ENCODE results near the gene PLXDC1. TPM values are rescaled to one million over a fixed set of nuclear protein-coding genes. Genes with fewer than 3 reads are reported as not detected.

PLXDC1 gene
- total RNA-seq, 1 donor from 2014 or later: 37.4 TPM

- DNase-seq (ENCODE audit: low spot score): no peak
- H3K4me3 Mint-ChIP-seq (ENCODE audit: unreplicated experiment): peak overlapping the region; percentile 96
- H3K36me3 Mint-ChIP-seq (ENCODE audit: low read depth): no peaks in the 10 kb centered on the region
- H3K27ac Mint-ChIP-seq (ENCODE audit: unreplicated experiment): peak overlapping the region; percentile 93
- H3K27me3 Mint-ChIP-seq (ENCODE audit: low read depth): no peaks in the 10 kb centered on the region
- no peaks in the 10 kb centered on the region for H3K9me3 Mint-ChIP-seq (ENCODE audit: low read depth)
- TF ChIP-seq, protein P1, sequence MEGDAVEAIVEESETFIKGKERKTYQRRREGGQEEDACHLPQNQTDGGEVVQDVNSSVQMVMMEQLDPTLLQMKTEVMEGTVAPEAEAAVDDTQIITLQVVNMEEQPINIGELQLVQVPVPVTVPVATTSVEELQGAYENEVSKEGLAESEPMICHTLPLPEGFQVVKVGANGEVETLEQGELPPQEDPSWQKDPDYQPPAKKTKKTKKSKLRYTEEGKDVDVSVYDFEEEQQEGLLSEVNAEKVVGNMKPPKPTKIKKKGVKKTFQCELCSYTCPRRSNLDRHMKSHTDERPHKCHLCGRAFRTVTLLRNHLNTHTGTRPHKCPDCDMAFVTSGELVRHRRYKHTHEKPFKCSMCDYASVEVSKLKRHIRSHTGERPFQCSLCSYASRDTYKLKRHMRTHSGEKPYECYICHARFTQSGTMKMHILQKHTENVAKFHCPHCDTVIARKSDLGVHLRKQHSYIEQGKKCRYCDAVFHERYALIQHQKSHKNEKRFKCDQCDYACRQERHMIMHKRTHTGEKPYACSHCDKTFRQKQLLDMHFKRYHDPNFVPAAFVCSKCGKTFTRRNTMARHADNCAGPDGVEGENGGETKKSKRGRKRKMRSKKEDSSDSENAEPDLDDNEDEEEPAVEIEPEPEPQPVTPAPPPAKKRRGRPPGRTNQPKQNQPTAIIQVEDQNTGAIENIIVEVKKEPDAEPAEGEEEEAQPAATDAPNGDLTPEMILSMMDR (IDR thresholded peaks at IDR 0.05): no peak
- peaks cover 43% of the 10 kb centered on the region for H3K4me1 Mint-ChIP-seq (ENCODE audit: low read depth)
Measured at GRCh38 chr17:39151943-39152818, 744 bp upstream of the PLXDC1 start.

DNA sequence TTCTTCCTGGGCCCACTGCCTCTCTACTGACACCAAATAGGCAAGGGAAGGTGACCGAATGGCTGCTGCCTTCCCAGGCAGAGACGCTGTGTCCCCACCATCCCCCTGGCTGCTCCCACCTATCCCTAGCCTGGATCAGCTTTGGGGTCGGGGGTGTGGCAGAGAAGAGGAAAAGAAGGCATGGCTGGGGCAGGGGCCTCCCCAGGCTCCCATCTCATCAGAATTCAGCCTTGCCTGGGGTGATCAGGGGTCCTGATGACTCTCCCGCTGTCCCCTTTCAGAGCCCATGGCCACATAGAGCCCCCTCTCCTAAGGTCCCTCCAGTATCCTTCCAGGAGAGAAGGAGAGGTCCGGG, 665 bp downstream of the PLXDC1 start:
- Mint-ChIP-seq H3K36me3 (ENCODE audit: low read depth) (no peaks in the 10 kb centered on the region), H3K9me3 (ENCODE audit: low read depth) (no peaks in the 10 kb centered on the region), H3K27me3 (ENCODE audit: low read depth) (no peaks in the 10 kb centered on the region), H3K27ac (ENCODE audit: unreplicated experiment) (no peak overlapping the region), H3K4me3 (ENCODE audit: unreplicated experiment) (peak overlapping the region; percentile 70), H3K4me1 (ENCODE audit: low read depth) (peaks cover 38% of the 10 kb centered on the region)
- no peak for DNase-seq (ENCODE audit: low spot score)
- TF ChIP-seq, protein P1 (IDR thresholded peaks at IDR 0.05): no peak

- H3K27me3 Mint-ChIP-seq (ENCODE audit: low read depth): no peaks in the 10 kb centered on the region
- TF ChIP-seq, protein P1 (IDR thresholded peaks at IDR 0.05): no peak
- H3K9me3 Mint-ChIP-seq (ENCODE audit: low read depth): no peaks in the 10 kb centered on the region
- peaks cover 38% of the 10 kb centered on the region for H3K4me1 Mint-ChIP-seq (ENCODE audit: low read depth)
- H3K4me3 Mint-ChIP-seq (ENCODE audit: unreplicated experiment): peak overlapping the region; percentile 70
- DNase-seq (ENCODE audit: low spot score): no peak
- H3K36me3 Mint-ChIP-seq (ENCODE audit: low read depth): no peaks in the 10 kb centered on the region
- no peak overlapping the region for H3K27ac Mint-ChIP-seq (ENCODE audit: unreplicated experiment)
Measured at GRCh38 chr17:39150104-39150634, 1.3 kb downstream of the PLXDC1 start.

GRCh38 chr17:39147221-39148185, 3.9 kb downstream of the PLXDC1 start:
- no peaks in the 10 kb centered on the region for H3K36me3 Mint-ChIP-seq (ENCODE audit: low read depth)

More at GRCh38 chr17:39147221-39148185, 3.9 kb downstream of the PLXDC1 start:
- Mint-ChIP-seq H3K27me3 (ENCODE audit: low read depth) (no peaks in the 10 kb centered on the region), H3K4me1 (ENCODE audit: low read depth) (peaks cover 41% of the 10 kb centered on the region), H3K9me3 (ENCODE audit: low read depth) (no peaks in the 10 kb centered on the region), H3K27ac (ENCODE audit: unreplicated experiment) (no peak overlapping the region), H3K4me3 (ENCODE audit: unreplicated experiment) (no peak overlapping the region)
- TF ChIP-seq, protein P1 (IDR thresholded peaks at IDR 0.05): no peak
- no peak for DNase-seq (ENCODE audit: low spot score)

All from chondrocyte (in vitro differentiated cells).